H1 (cell line): ENCODE data around the gene MSANTD7. TPM values are rescaled to one million over a fixed set of nuclear protein-coding genes. Genes with fewer than 3 reads are reported as not detected.
"Not testable (repeated sequence)": the region's sequence is repeated elsewhere in the genome, so short reads cannot be mapped to it uniquely, and the experiment has no call there.

Experiments
- CTCF ChIA-PET: fragments of 300-600 bp; sonication (Branson Sonifier 250); formaldehyde crosslinking; loops from one replicate; lab custom pipeline; 2021; ENCODE audit not compliant: partially characterized antibody; lab: Charles Lee
- POLR2A ChIA-PET: fragments of 300-600 bp; sonication (Branson Sonifier 250); formaldehyde crosslinking; loops from one replicate; lab custom pipeline; 2021; ENCODE audit warnings: inconsistent platforms; ENCODE audit not compliant: partially characterized antibody; lab: Charles Lee
- DNase-seq, 2 experiments: peaks; one replicate each; pipeline versions ENCODE4 v3.0.0 to v3.0.0-alpha.2; 2010 to 2022; ENCODE audit warnings: low spot score in 2 of 2, low read depth in 1 of 2, mixed read lengths in 1 of 2
- FAIRE-seq: peaks from 2 replicates; lab custom pipeline; 2011; peaks lifted over from hg19 to GRCh38; lab: Jason Lieb, UNC
- H2AFZ ChIP-seq: 2 replicates; pipeline ENCODE4 v1.8.1; 2012; ENCODE audit warnings: low read length, inconsistent platforms
- H2AK5ac ChIP-seq: 2 replicates; pipeline ENCODE4 v1.6.1; 2013; ENCODE audit warnings: low read depth, low read length
- H2BK120ac ChIP-seq: replicated peaks from 2 replicates; pipeline ENCODE3; 2013; ENCODE audit warnings: low read depth, low read length, inconsistent platforms
- H2BK12ac ChIP-seq: 2 replicates; pipeline ENCODE4 v1.6.1; 2013; ENCODE audit warnings: low read depth, low read length
- H2BK15ac ChIP-seq: 2 replicates; pipeline ENCODE4 v1.6.1; 2013; ENCODE audit warnings: low read length
- H2BK20ac ChIP-seq: 2 replicates; pipeline ENCODE4 v1.6.1; 2013; ENCODE audit warnings: low read length
- H2BK5ac ChIP-seq: 2 replicates; pipeline ENCODE4 v1.6.1; 2013; ENCODE audit warnings: low read depth, low read length
- H3K14ac ChIP-seq: 2 replicates; pipeline ENCODE4 v1.6.1; 2013; ENCODE audit warnings: inconsistent platforms; ENCODE audit not compliant: insufficient read length
- H3K18ac ChIP-seq: 2 replicates; pipeline ENCODE4 v1.6.1; 2013; ENCODE audit warnings: low read length; ENCODE audit errors: extremely low read depth
- H3K23ac ChIP-seq: 2 replicates; pipeline ENCODE4 v1.6.1; 2013; ENCODE audit warnings: inconsistent platforms; ENCODE audit not compliant: insufficient read length
- H3K23me2 ChIP-seq: 2 replicates; pipeline ENCODE4 v1.6.1; 2013; ENCODE audit warnings: low read depth, low read length
- H3K27ac ChIP-seq: 2 replicates; pipeline ENCODE4 v1.6.1; 2011; ENCODE audit warnings: low read depth, low read length, inconsistent platforms
- H3K27me3 ChIP-seq, 4 experiments: replicated peaks in 1 of 4; 1 replicate in 1 of 4; 2 replicates in 3 of 4; pipeline versions ENCODE4 v1.6.1 to v1.8.1; 2011 to 2013; ENCODE audit warnings: low read length in 3 of 4, mild to moderate bottlenecking in 3 of 4, inconsistent platforms in 2 of 4, mixed read lengths in 2 of 4, moderate library complexity in 1 of 4; ENCODE audit not compliant: control insufficient read depth in 3 of 4, insufficient read depth in 3 of 4; ENCODE audit errors: extremely low read depth in 1 of 4
- H3K36me3 ChIP-seq, 4 experiments: 2 replicates each; pipeline versions ENCODE4 v1.6.1 to v1.8.1; 2011 to 2013; ENCODE audit warnings: mild to moderate bottlenecking in 4 of 4, low read length in 3 of 4, moderate library complexity in 2 of 4, control low read depth in 1 of 4, inconsistent platforms in 1 of 4; ENCODE audit not compliant: insufficient read depth in 4 of 4, control insufficient read depth in 2 of 4
- H3K4ac ChIP-seq: replicated peaks from 2 replicates; pipeline ENCODE3; 2013; ENCODE audit warnings: low read length, low read depth, mixed read lengths, inconsistent platforms; ENCODE audit not compliant: insufficient read length
- H3K4me1 ChIP-seq, 4 experiments: replicated peaks in 1 of 4; 1 replicate in 1 of 4; 2 replicates in 3 of 4; pipeline versions ENCODE4 v1.6.1 to v1.8.1; 2011 to 2013; ENCODE audit warnings: low read length in 3 of 4, inconsistent platforms in 2 of 4, mixed read lengths in 1 of 4; ENCODE audit not compliant: insufficient read depth in 4 of 4, control insufficient read depth in 3 of 4
- H3K4me2 ChIP-seq, 2 experiments: 2 replicates each; pipeline versions ENCODE4 v1.6.1 to v1.8.1; 2011 to 2013; ENCODE audit warnings: low read depth in 2 of 2, low read length in 2 of 2, control low read depth in 1 of 2, inconsistent platforms in 1 of 2, mild to moderate bottlenecking in 1 of 2; ENCODE audit not compliant: insufficient read depth in 1 of 2
- H3K4me3 ChIP-seq, 4 experiments: fragments of 200-600, 300-600 bp in 1 of 4; sonication (generic), shearing (Covaris generic), sonication (Bioruptor Twin) in 1 of 4; 2 replicates each; pipeline versions ENCODE4 v1.5.1 to v1.8.1; 2011 to 2016; ENCODE audit warnings: low read length in 4 of 4, low read depth in 3 of 4, control low read depth in 2 of 4, inconsistent platforms in 2 of 4, mild to moderate bottlenecking in 2 of 4, mixed read lengths in 1 of 4, moderate library complexity in 1 of 4; ENCODE audit not compliant: insufficient read depth in 2 of 4; ENCODE audit errors: extremely low read depth in 1 of 4
- H3K56ac ChIP-seq: replicated peaks from 2 replicates; pipeline ENCODE3; 2013; ENCODE audit warnings: low read depth, mild to moderate bottlenecking, mixed read lengths, low read length, inconsistent platforms; ENCODE audit not compliant: insufficient read length
- H3K79me1 ChIP-seq: 2 replicates; pipeline ENCODE4 v1.6.1; 2013; ENCODE audit warnings: low read depth, low read length, control low read depth
- H3K79me2 ChIP-seq, 2 experiments: 2 replicates each; pipeline versions ENCODE4 v1.6.1 to v1.8.1; 2012 to 2013; ENCODE audit warnings: low read length in 2 of 2, mild to moderate bottlenecking in 2 of 2, inconsistent platforms in 1 of 2; ENCODE audit not compliant: insufficient read depth in 2 of 2, control insufficient read depth in 1 of 2
- H3K9ac ChIP-seq, 4 experiments: replicated peaks in 1 of 4; 1 replicate in 1 of 4; 2 replicates in 3 of 4; pipeline versions ENCODE4 v1.6.1 to v1.8.1; 2011 to 2013; ENCODE audit warnings: low read depth in 3 of 4, low read length in 3 of 4, control low read depth in 2 of 4, mild to moderate bottlenecking in 2 of 4, moderate library complexity in 2 of 4, inconsistent platforms in 1 of 4; ENCODE audit errors: extremely low read depth in 1 of 4
- H3K9me3 ChIP-seq, 2 experiments: 2 replicates each; pipeline versions ENCODE4 v1.6.1 to v1.8.1; 2012 to 2013; ENCODE audit warnings: mild to moderate bottlenecking in 2 of 2, moderate library complexity in 2 of 2, control low read depth in 1 of 2, inconsistent platforms in 1 of 2, low read depth in 1 of 2, low read length in 1 of 2, mixed read lengths in 1 of 2; ENCODE audit not compliant: insufficient read depth in 2 of 2
- H4K20me1 ChIP-seq, 2 experiments: replicated peaks in 1 of 2; 2 replicates each; pipeline versions ENCODE3 to v1.8.1; 2011 to 2013; ENCODE audit warnings: inconsistent platforms in 2 of 2, low read length in 2 of 2, mild to moderate bottlenecking in 1 of 2; ENCODE audit not compliant: insufficient read depth in 2 of 2, control insufficient read depth in 1 of 2
- H4K5ac ChIP-seq: 2 replicates; pipeline ENCODE4 v1.6.1; 2013; ENCODE audit warnings: low read length, low read depth, mixed read lengths, inconsistent platforms; ENCODE audit not compliant: insufficient read length
- H4K8ac ChIP-seq: 2 replicates; pipeline ENCODE4 v1.8.0; 2013; ENCODE audit warnings: mild to moderate bottlenecking, moderate library complexity, low read length, inconsistent platforms; ENCODE audit not compliant: insufficient read depth; ENCODE audit errors: extremely low read depth
- H4K91ac ChIP-seq: replicated peaks from 2 replicates; pipeline ENCODE3; 2013; ENCODE audit warnings: low read length, mixed read lengths, inconsistent platforms; ENCODE audit not compliant: insufficient read length
- EP300 ChIP-seq, 2 experiments: IDR thresholded peaks; 1 replicate in 1 of 2; 2 replicates in 1 of 2; pipeline ENCODE4 v1.6.1; 2011 to 2012; ENCODE audit warnings: low read depth in 2 of 2, low read length in 2 of 2, mild to moderate bottlenecking in 2 of 2, borderline replicate concordance in 1 of 2, inconsistent platforms in 1 of 2, moderate library complexity in 1 of 2
- SAP30 ChIP-seq: fragments of 300-600 bp; sonication (generic); IDR thresholded peaks from 2 replicates; pipeline ENCODE4 v1.7.1; 2012; ENCODE audit warnings: low read length, moderate library complexity, mild to moderate bottlenecking, inconsistent platforms; ENCODE audit not compliant: insufficient read depth, insufficient replicate concordance
- WGBS, 2 experiments: shearing (Covaris generic) in 1 of 2; methylation state at CpG; one replicate each; pipeline versions ENCODE4 v1.1.6 to v1.1.7; 2013 to 2015; ENCODE audit warnings: low lambda C conversion rate in 2 of 2, mixed read lengths in 2 of 2, inconsistent platforms in 1 of 2, low coverage in 1 of 2, missing lambda C conversion rate in 1 of 2; ENCODE audit not compliant: insufficient replicate concordance in 2 of 2, insufficient coverage in 1 of 2, insufficient read length in 1 of 2; ENCODE audit errors: extremely low coverage in 1 of 2, missing lambda C conversion rate in 1 of 2; 5-methylcytosine and 5-hydroxymethylcytosine counted together
- polyA plus RNA-seq, 7 experiments: library from polyadenylated mRNA; depleted of rRNA in 3 of 7; stranded (reverse) in 5 of 7; unstranded in 2 of 7; fragments of >200 nt in 5 of 7; fragments of 200-250 nt in 2 of 7; gene quantifications; 1 replicate in 5 of 7; 2 replicates in 1 of 7; 4 replicates in 1 of 7; pipeline versions ENCODE4 v1.2.1 to v1.2.3, GENCODE V29; 2011 to 2013; ENCODE audit warnings: missing spikeins in 2 of 7, mixed read lengths in 2 of 7
- total RNA-seq: library from RNA; stranded (reverse); fragmentation: NEBNext Ultra II Directional; extraction: Animal tissue kit (Norgen Biotek cat#: 25700); gene quantifications from 2 replicates; pipeline ENCODE4 v1.2.1, GENCODE V29; 2021
- TF ChIP-seq, protein P1 (sequence below): IDR thresholded peaks from 2 replicates; pipeline ENCODE4 v1.6.1; 2011; ENCODE audit warnings: low read length, improper control_type of control experiment

The MSANTD7 gene
- total and polyA plus RNA-seq, 2 of the 8 experiments (the other 6 are each of a cell fraction or from before 2014, with no cell fraction given), result 5.0 to 15.2 TPM

DNA sequence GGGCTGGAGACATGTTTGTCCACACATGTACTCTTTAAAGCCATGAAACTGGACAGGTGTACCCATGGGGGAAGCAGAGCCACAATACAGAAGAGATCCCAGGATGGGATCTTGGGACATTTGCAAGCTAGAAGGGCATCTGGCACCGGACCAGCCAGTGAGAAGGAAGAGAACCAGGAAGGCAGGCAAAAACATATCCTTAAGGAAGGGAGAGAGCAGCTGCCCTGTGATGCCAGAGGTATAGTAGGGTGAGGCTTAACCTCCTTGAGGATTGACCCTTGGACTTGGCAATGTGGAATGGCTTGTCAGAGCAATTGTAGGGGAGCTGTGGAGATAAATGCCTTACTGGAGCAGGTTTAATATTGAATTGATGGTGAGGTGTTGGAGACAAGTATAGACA lies 22.7 kb downstream of the MSANTD7 start (continued):
- TF ChIP-seq EP300 (IDR thresholded peaks at IDR 0.05; ENCODE audit: borderline replicate concordance in 1 of 2, low read depth in 2 of 2, low read length in 2 of 2) (no peak), SAP30 (no peak)
- TF ChIP-seq, protein P1, sequence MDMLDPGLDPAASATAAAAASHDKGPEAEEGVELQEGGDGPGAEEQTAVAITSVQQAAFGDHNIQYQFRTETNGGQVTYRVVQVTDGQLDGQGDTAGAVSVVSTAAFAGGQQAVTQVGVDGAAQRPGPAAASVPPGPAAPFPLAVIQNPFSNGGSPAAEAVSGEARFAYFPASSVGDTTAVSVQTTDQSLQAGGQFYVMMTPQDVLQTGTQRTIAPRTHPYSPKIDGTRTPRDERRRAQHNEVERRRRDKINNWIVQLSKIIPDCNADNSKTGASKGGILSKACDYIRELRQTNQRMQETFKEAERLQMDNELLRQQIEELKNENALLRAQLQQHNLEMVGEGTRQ, result no peak

DNA sequence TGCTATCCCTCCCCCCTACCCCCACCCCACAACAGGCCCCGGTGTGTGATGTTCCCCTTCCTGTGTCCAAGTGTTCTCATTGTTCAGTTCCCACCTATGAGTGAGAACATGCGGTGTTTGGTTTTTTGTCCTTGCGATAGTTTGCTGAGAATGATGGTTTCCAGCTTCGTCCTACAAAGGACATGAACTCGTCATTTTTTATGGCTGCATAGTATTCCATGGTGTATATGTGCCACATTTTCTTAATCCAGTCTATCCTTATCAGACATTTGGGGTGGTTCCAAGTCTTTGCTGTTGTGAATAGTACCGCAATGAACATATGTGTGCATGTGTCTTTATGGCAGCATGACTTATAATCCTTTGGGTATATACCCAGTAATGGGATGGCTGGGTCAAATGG lies 26.4 kb downstream of the MSANTD7 start:
- H2AK5ac ChIP-seq, H3K14ac ChIP-seq, H2BK12ac ChIP-seq, DNase-seq, H3K23me2 ChIP-seq, CTCF ChIA-PET, FAIRE-seq, H3K23ac ChIP-seq, H3K56ac ChIP-seq, H3K4me1 ChIP-seq, H3K27ac ChIP-seq, H3K4me3 ChIP-seq, H3K4ac ChIP-seq, H4K8ac ChIP-seq, H3K18ac ChIP-seq, H2AFZ ChIP-seq, H2BK15ac ChIP-seq, H3K79me1 ChIP-seq, H2BK5ac ChIP-seq, H3K27me3 ChIP-seq, H4K20me1 ChIP-seq, H2BK20ac ChIP-seq, H4K5ac ChIP-seq, H4K91ac ChIP-seq, H3K9ac ChIP-seq, H2BK120ac ChIP-seq, H3K4me2 ChIP-seq, H3K79me2 ChIP-seq, H3K9me3 ChIP-seq: not testable (repeated sequence)
- POLR2A ChIA-PET, result interaction anchor here (1.4 kb wide), 1 partner anchor 14 kb away, joined by 4 read pairs; the partner anchor contains the start of gene SUV39H2
- H3K36me3 ChIP-seq, result peaks cover 0 to 30% (median 18%) of the 10 kb centered on the region in 4 experiments; a peak in 6 of 8 replicates
- WGBS, 2 experiments, result 90% methylated on average over 4 of the region's 6 CpGs; no CpG with 5 or more reads in 1 of the 2 experiments
